Activated CD8-positive, alpha-beta memory T cell treated with anti-CD3 and anti-CD28 coated beads, Interleukin-2, amount 10 ng/mL, durations not matched to agents 7 days and 5 days (primary cell): ENCODE measurements around the gene SRRM1. TPM values are rescaled to one million over a fixed set of nuclear protein-coding genes. Genes with fewer than 3 reads are reported as not detected.

Experiments
- ATAC-seq: fragments of 150-1000 bp; cut with Tn5 transposase; one replicate; pipeline ENCODE4 v1.10.0; 2021; ENCODE audit warnings: moderate library complexity
- CTCF ChIA-PET: fragments of 350-600 bp; sonication (Branson Sonifier 250); formaldehyde crosslinking; loops from one replicate; lab custom pipeline; 2021; ENCODE audit warnings: antibody characterized with exemption; lab: Charles Lee
- DNase-seq: peaks from one replicate; pipeline ENCODE4 v3.0.0-alpha.2; 2020
- H3K27ac Mint-ChIP-seq: one replicate; pipeline ENCODE4 v1.8.0; 2021; ENCODE audit warnings: mild to moderate bottlenecking, mixed read lengths
- H3K27me3 Mint-ChIP-seq: one replicate; pipeline ENCODE4 v1.8.0; 2021; ENCODE audit warnings: mixed read lengths
- H3K36me3 Mint-ChIP-seq: one replicate; pipeline ENCODE4 v1.8.0; 2021; ENCODE audit warnings: mild to moderate bottlenecking, mixed read lengths
- H3K4me1 Mint-ChIP-seq: one replicate; pipeline ENCODE4 v1.8.0; 2021; ENCODE audit warnings: mixed read lengths
- H3K4me3 Mint-ChIP-seq: one replicate; pipeline ENCODE4 v1.8.0; 2021; ENCODE audit warnings: mild to moderate bottlenecking, moderate library complexity, mixed read lengths
- H3K9me3 Mint-ChIP-seq: one replicate; pipeline ENCODE4 v1.8.0; 2022; ENCODE audit warnings: low read depth, mixed read lengths
- total RNA-seq, 2 experiments: library from RNA; stranded (reverse); gene quantifications; one replicate each; pipeline ENCODE4 v1.2.3, GENCODE V29; 2021

SRRM1 gene, protein sequence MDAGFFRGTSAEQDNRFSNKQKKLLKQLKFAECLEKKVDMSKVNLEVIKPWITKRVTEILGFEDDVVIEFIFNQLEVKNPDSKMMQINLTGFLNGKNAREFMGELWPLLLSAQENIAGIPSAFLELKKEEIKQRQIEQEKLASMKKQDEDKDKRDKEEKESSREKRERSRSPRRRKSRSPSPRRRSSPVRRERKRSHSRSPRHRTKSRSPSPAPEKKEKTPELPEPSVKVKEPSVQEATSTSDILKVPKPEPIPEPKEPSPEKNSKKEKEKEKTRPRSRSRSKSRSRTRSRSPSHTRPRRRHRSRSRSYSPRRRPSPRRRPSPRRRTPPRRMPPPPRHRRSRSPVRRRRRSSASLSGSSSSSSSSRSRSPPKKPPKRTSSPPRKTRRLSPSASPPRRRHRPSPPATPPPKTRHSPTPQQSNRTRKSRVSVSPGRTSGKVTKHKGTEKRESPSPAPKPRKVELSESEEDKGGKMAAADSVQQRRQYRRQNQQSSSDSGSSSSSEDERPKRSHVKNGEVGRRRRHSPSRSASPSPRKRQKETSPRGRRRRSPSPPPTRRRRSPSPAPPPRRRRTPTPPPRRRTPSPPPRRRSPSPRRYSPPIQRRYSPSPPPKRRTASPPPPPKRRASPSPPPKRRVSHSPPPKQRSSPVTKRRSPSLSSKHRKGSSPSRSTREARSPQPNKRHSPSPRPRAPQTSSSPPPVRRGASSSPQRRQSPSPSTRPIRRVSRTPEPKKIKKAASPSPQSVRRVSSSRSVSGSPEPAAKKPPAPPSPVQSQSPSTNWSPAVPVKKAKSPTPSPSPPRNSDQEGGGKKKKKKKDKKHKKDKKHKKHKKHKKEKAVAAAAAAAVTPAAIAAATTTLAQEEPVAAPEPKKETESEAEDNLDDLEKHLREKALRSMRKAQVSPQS
- 100 to 1,000 TPM; 191 to 215 TPM for total RNA-seq

DNA sequence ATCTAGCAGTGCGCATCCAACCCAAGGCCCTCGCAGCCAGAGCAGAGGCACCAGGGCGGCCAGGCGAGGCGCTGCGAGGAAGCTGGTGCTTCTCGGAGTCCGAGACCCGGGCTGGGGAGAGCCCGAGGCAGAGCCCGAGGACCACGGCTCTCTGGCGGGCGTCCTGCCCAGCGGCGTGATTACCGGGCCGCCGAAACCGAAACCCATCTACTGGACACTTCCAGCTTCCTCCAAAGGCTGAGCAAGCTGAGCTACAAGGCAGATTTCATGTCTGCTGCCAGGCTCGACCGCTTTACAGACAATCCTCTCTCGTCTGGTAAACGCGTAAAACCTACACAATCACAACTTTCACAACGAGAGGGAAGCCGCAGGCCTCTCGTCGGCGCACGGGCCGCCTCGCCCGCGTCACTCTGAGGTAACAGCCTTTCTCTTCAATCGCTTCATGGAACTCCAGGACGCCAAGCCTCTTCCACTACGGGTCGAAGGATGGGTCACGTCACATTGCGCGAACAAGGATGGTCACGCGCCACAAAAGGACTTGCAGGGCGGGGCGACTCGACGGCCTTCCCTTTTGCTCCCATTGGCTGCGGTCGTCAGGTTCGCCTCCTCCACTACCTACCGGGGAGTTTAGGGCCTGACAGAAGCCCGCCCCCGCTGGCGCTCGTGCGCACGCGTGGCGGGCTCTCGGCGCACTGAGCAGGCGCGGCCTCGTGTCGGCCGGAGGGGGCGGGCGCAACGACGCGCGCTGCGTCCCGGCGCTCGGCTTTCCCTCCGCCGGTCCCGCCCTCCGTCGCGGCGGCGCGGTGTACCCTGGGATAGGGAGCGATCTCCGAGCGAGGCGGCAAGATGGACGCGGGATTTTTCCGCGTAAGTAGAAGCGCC is at the start of gene SRRM1:
Gene SRRM1 (plus strand): TSS at position 822 of the 882 bp plus-strand sequence. CDS start 25 bp downstream, at position 847.
- H3K36me3 Mint-ChIP-seq, result peaks cover 30% of the 10 kb centered on the region
- ATAC-seq, result peak; percentile 92

DNA sequence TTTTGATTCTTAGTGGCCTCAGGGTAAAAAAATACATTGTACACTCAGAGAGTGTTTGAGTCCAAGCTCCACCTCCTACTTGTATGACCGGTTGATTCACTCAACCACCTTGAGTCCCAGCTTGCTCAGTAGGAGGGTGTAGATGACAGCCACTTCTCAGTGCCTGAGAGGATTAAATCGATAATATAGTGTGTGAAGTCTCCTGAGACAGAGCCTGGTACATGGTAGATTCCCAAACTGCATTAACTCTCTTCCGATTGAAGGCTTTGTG is 48.8 kb upstream of the SRRM1 start:
- H3K4me3 Mint-ChIP-seq, result no peak overlapping the region
- ATAC-seq (no peak), DNase-seq (no peak)
- H3K27me3 Mint-ChIP-seq, result peaks cover 5% of the 10 kb centered on the region
- no peaks in the 10 kb centered on the region for H3K9me3 Mint-ChIP-seq
- no peaks in the 10 kb centered on the region for H3K36me3 Mint-ChIP-seq
- no peak overlapping the region for H3K27ac Mint-ChIP-seq
- H3K4me1 Mint-ChIP-seq, result no peaks in the 10 kb centered on the region
- CTCF ChIA-PET, result interaction anchor here (0.6 kb wide), 1 partner anchor 42 kb away, joined by 3 read pairs; no protein-coding TSS in a partner anchor

More for the DNA sequence above, at the start of gene SRRM1:
- Mint-ChIP-seq H3K4me1 (peaks cover 43% of the 10 kb centered on the region), H3K27me3 (peaks cover under 1% of the 10 kb centered on the region), H3K4me3 (peak within 1 kb of the TSS; percentile 99), H3K9me3 (no peaks in the 10 kb centered on the region), H3K27ac (peak within 1 kb of the TSS; percentile 96)
- CTCF ChIA-PET, result interaction anchor here (0.9 to 2.0 kb wide), 13 partner anchors 9 to 452 kb away, joined by 3 to 5 read pairs (median 4); partner anchors contain the start of genes NIPAL3, RCAN3 and STPG1
- DNase-seq, result peak; percentile 100

DNA sequence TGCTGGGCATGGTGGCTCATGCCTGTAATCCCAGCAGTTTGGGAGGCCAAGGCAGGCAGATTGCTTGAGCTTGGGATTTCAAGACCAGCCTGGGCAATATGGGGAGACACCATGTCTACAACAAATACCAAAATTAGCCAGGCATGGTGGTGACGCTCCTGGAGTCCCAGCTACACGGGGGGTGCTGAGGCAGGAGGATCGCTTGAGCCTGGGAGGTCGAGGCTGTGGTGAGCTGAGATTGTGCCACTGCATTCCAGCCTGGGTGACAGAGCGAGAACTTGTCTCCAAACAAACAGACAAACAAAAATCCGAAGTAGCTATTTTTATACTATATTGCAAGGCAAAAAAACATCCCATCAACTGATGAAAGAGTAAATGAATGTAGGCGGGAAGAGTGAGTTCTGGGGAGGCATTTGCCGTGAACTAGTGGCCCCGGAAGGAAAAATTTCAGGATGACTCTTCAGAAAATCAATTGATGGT is 46.7 kb upstream of the SRRM1 start:
- no peak for DNase-seq

DNA sequence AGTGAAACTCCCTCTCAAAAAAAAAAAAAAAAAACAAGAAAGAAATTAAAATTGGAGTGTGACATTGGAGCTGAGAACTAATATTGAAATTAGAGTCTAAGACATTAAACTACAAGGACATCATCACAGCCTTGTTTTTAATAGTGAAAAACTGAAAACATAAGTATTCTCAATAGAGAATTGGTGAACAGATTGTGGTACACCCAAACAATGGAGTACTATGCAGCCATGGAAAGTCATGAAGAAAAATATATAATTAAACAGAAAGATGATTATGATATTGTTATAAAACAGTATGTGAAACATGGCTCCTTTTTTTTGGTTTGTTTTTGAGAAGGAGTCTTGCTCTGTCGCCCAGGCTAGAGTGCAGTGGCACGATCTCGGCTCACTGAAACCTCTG is 43.8 kb upstream of the SRRM1 start:
- no peak for ATAC-seq
- Mint-ChIP-seq H3K27me3 (peaks cover 5% of the 10 kb centered on the region), H3K4me3 (no peak overlapping the region), H3K9me3 (no peaks in the 10 kb centered on the region), H3K4me1 (peaks cover 2% of the 10 kb centered on the region), H3K36me3 (no peaks in the 10 kb centered on the region), H3K27ac (no peak overlapping the region)
- CTCF ChIA-PET, result interaction anchor here (2.3 kb wide), 1 partner anchor 12 kb away, joined by 9 read pairs; no protein-coding TSS in a partner anchor
- DNase-seq, result no peak

More for the DNA sequence above, 46.7 kb upstream of the SRRM1 start:
- Mint-ChIP-seq H3K36me3 (no peaks in the 10 kb centered on the region), H3K9me3 (no peaks in the 10 kb centered on the region), H3K4me3 (no peak overlapping the region), H3K4me1 (no peaks in the 10 kb centered on the region), H3K27me3 (peaks cover 5% of the 10 kb centered on the region), H3K27ac (no peak overlapping the region)
- CTCF ChIA-PET, result interaction anchor here (0.8 to 1.2 kb wide), 4 partner anchors 9 to 398 kb away, joined by 3 to 4 read pairs (median 4); no protein-coding TSS in a partner anchor
- ATAC-seq, result no peak

DNA sequence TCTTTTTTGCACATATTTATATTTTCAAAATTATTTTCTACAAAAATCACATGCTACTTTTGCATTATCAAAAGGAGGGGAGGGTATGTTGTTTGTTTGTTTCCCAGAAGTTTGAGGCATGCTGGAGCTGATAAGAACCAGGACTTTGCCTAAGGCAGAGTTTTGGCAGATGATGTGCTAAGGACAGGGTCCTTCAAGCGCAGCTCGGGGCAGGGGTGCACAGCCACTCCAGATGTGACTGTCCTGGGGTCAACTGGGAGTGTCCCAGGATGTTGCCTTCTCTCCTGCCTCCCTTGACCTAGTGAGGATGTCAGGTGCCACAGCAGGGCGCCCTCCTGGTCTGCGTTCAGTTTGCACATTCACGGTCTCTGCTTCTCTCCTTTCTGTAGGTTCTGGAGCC is 42.6 kb upstream of the SRRM1 start:
- H3K4me3 Mint-ChIP-seq, result no peak overlapping the region
- ATAC-seq (no peak), DNase-seq (no peak)
- H3K36me3 Mint-ChIP-seq, result no peaks in the 10 kb centered on the region
- H3K9me3 Mint-ChIP-seq, result no peaks in the 10 kb centered on the region
- H3K4me1 Mint-ChIP-seq, result peaks cover 2% of the 10 kb centered on the region
- CTCF ChIA-PET, result no interaction called here
- H3K27ac Mint-ChIP-seq, result no peak overlapping the region
- H3K27me3 Mint-ChIP-seq, result peaks cover 2% of the 10 kb centered on the region

DNA sequence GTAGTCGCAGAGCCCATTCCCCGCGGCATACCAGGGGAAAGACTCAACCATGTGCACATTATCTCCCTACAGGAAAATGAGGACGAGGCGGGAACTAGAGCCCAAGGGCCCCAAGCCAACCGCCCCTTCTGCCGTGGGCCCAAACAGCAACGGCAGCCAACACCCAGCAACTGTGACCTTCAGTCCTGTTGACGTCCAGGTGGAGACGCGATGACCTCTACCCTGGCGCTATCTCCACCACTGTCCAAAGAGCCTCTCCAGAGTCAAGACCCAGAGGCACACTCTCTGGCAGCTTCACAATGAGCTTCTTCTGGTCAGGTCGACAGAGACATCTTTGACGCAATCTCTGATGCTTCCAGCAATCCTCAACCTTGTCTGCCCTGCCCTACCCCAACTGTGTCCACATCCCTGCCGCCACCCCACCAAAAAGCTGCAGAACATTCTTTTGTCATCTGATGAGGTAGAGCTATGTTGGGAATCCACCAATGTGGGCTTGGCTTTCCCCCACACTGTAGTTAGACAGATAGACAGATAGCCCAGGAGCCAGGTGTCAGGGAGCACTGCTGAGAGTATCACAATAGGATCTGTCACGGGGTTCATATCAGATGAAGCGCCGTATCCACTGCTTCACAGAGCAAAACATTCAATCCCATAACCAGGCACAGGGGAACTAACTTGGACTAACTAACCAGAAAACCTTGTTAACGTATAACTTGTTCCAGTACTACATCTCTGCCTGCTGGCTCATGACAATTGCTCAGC is 37.4 kb upstream of the SRRM1 start:
- no peaks in the 10 kb centered on the region for H3K36me3 Mint-ChIP-seq
- CTCF ChIA-PET, result interaction anchor here (1.1 to 4.8 kb wide), 2 partner anchors 18 to 215 kb away, joined by 3 to 16 read pairs; no protein-coding TSS in a partner anchor

DNA sequence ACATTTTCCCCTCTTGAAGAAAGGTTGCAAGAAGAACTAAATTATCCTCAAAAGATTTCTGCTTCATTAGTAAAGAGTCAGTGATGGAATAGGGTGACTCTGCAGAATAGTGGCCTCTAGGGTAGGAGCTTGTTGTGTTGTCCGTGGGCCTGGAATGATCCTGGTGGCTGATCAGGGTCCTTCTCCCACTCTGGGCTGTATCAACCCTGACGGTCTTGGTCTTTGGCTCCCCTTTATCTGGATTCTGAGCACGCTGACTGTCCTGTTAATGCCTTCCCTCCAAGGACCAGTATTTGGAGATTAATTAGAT is 36.9 kb upstream of the SRRM1 start:
- no peak for ATAC-seq
- CTCF ChIA-PET, result interaction anchor here (1.1 to 4.8 kb wide), 2 partner anchors 19 to 215 kb away, joined by 3 to 16 read pairs; no protein-coding TSS in a partner anchor
- H3K4me1 Mint-ChIP-seq, result peaks cover 2% of the 10 kb centered on the region

More for the DNA sequence above, 37.4 kb upstream of the SRRM1 start:
- no peak for ATAC-seq
- peaks cover 17% of the 10 kb centered on the region for H3K27me3 Mint-ChIP-seq
- no peak overlapping the region for H3K27ac Mint-ChIP-seq
- H3K9me3 Mint-ChIP-seq, result no peaks in the 10 kb centered on the region
- peaks cover 2% of the 10 kb centered on the region for H3K4me1 Mint-ChIP-seq
- H3K4me3 Mint-ChIP-seq, result no peak overlapping the region
- no peak for DNase-seq

DNA sequence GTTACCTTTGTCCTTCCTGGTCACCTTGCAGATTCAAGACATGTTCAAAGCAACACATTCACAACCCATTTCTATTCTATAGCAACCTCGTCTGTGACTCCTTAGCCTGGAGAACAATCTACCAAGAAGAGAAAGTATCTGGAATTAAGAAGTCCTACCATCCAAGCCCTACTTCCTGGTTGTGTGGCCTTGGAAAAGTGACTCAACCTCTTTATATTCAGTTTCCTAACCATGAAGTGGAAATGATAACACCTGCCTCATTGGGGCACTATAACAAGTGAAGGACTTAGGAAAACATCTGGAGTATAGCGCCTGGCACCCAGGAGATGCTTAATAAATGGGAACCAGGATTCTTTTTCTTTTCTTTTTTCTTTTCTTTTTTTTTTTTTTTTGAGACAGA is 36.5 kb upstream of the SRRM1 start:
- no peak overlapping the region for H3K4me3 Mint-ChIP-seq
- CTCF ChIA-PET, result interaction anchor here (4.8 kb wide), 1 partner anchor 19 kb away, joined by 16 read pairs; no protein-coding TSS in a partner anchor
- ATAC-seq (no peak), DNase-seq (no peak)
- H3K27ac Mint-ChIP-seq, result no peak overlapping the region
- no peaks in the 10 kb centered on the region for H3K9me3 Mint-ChIP-seq
- H3K4me1 Mint-ChIP-seq, result peaks cover 2% of the 10 kb centered on the region
- H3K36me3 Mint-ChIP-seq, result no peaks in the 10 kb centered on the region
- H3K27me3 Mint-ChIP-seq, result peaks cover 26% of the 10 kb centered on the region

More for the DNA sequence above, 36.9 kb upstream of the SRRM1 start:
- DNase-seq, result no peak
- no peaks in the 10 kb centered on the region for H3K9me3 Mint-ChIP-seq
- H3K4me3 Mint-ChIP-seq, result no peak overlapping the region
- peaks cover 22% of the 10 kb centered on the region for H3K27me3 Mint-ChIP-seq
- H3K36me3 Mint-ChIP-seq, result no peaks in the 10 kb centered on the region
- H3K27ac Mint-ChIP-seq, result no peak overlapping the region

DNA sequence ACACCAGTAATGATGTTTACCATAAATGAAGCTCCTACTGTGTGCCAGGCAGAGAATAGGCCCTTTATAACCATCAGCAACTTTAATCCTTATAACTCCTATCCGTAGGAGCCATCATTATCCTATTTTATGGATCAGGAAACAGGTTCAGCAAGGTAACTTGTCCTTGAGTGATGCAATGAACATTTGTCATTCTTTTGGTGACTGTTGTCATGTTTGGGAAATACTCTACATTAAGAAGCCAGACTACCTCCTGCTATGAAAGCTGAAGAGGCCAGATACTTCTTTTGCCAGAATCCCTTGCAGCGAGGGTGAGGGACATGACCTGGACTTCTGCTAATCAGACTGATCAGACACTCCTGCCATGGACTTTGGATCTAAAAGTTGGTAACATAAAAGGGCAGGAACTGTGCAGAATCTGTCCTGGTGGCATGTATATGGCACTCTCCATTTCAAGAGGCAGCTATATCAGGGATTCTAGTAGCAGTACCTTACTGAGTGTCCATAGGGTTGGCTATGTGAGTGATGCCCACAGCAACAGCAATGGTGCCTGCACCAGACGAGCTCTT is 33.1 kb upstream of the SRRM1 start:
- Mint-ChIP-seq H3K4me3 (no peak overlapping the region), H3K36me3 (no peaks in the 10 kb centered on the region), H3K4me1 (no peaks in the 10 kb centered on the region), H3K27ac (no peak overlapping the region), H3K9me3 (no peaks in the 10 kb centered on the region), H3K27me3 (peaks cover 33% of the 10 kb centered on the region)
- CTCF ChIA-PET, result interaction anchor here (0.8 to 2.6 kb wide), 3 partner anchors 23 to 595 kb away, joined by 3 to 14 read pairs (median 3); no protein-coding TSS in a partner anchor
- no peak for ATAC-seq
- no peak for DNase-seq

DNA sequence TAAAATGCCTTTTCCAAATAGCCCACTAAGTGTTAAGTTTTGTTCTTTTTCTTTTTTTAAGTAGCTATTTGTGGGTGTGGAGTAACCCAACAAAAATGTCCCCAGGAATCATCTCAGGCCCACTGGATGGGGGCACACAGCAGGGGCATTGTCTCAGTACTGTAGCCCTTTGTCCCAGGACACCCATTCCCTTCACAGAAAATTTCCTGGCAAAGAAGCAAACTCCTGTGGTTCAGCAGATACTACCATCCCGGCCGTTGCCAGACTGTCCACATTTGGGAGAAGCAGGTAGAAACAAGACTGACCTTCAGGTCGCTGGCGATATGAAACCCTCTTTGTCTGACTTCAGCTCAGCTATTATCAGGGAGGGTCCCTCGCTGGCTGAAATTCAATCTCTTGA is 23.7 kb upstream of the SRRM1 start:
- DNase-seq (no peak), ATAC-seq (no peak)
- Mint-ChIP-seq H3K27me3 (peaks cover 56% of the 10 kb centered on the region), H3K4me3 (no peak overlapping the region), H3K9me3 (no peaks in the 10 kb centered on the region), H3K27ac (no peak overlapping the region), H3K36me3 (no peaks in the 10 kb centered on the region), H3K4me1 (no peaks in the 10 kb centered on the region)
- CTCF ChIA-PET, result no interaction called here

DNA sequence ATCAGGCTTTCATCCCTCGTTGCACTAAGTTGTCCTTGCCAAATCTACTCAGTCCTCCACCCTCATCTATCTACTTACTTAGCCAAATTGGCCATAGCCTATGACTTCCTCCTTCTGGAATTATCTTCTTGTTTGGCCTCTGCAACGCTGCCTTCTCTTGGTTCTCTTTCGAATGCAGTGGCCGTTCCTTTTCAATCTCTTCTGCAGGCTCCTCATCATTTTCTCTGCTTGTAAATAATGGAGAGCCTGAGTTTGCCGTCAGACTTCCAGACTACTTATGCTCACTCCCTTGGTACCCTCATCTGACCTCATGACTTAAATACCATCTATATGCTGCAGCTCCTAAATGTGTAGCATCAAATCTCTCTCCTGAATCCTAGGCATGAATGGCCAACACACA is 22.4 kb upstream of the SRRM1 start:
- Mint-ChIP-seq H3K36me3 (no peaks in the 10 kb centered on the region), H3K9me3 (no peaks in the 10 kb centered on the region), H3K4me1 (no peaks in the 10 kb centered on the region), H3K4me3 (no peak overlapping the region), H3K27me3 (peaks cover 57% of the 10 kb centered on the region), H3K27ac (no peak overlapping the region)
- CTCF ChIA-PET, result interaction anchor here (1.2 to 1.5 kb wide), 2 partner anchors 79 to 205 kb away, joined by 3 to 4 read pairs; partner anchors contain the start of gene NIPAL3
- no peak for ATAC-seq
- DNase-seq, result no peak
